Panc1 (cell line): ENCODE measurements around the gene DPT. TPM values are rescaled to one million over a fixed set of nuclear protein-coding genes. Genes with fewer than 3 reads are reported as not detected.

Experiments
- ATAC-seq: fragments of 200-7000 bp; cut with Tn5 transposase; 2 replicates; pipeline ENCODE4 v1.9.1; 2020; ENCODE audit warnings: mild to moderate bottlenecking, moderate library complexity
- BruUV-seq: library from RNA; stranded (reverse); fragments of 400-500 nt; replicated peaks from 2 replicates; lab custom pipeline; 2021; lab: Mats Ljungman, UMichigan
- CTCF ChIA-PET: fragments of 300-600 bp; sonication (Branson Sonifier 250); formaldehyde crosslinking; loops from one replicate; lab custom pipeline; 2022; ENCODE audit warnings: antibody characterized with exemption; lab: Charles Lee
- POLR2A ChIA-PET: fragments of 300-600 bp; sonication (Branson Sonifier 250); formaldehyde crosslinking; loops from one replicate; lab custom pipeline; 2022; ENCODE audit warnings: antibody characterized with exemption; lab: Charles Lee
- DNase-seq: peaks from one replicate; pipeline ENCODE4 v3.0.0-alpha.2; 2010; ENCODE audit warnings: low read depth, low spot score
- H3K27ac ChIP-seq: 2 replicates; pipeline ENCODE4 v1.5.1; 2011; ENCODE audit warnings: mild to moderate bottlenecking, low read length, inconsistent platforms
- H3K27me3 ChIP-seq: fragments of 200-500 bp; sonication (Bioruptor generic); 2 replicates; pipeline ENCODE4 v1.6.0; 2014; ENCODE audit warnings: low read length, inconsistent platforms; ENCODE audit not compliant: control insufficient read depth, insufficient read depth
- H3K36me3 ChIP-seq: fragments of 200-500 bp; sonication (Bioruptor generic); 2 replicates; pipeline ENCODE4 v1.5.1; 2014; ENCODE audit warnings: inconsistent platforms, mild to moderate bottlenecking, low read length, moderate library complexity; ENCODE audit not compliant: control insufficient read depth, insufficient read depth
- H3K4me1 ChIP-seq: 2 replicates; pipeline ENCODE4 v1.5.1; 2011; ENCODE audit warnings: inconsistent platforms, mild to moderate bottlenecking, low read length, moderate library complexity; ENCODE audit not compliant: control insufficient read depth, insufficient read depth
- H3K4me3 ChIP-seq, 2 experiments: 2 replicates each; pipeline ENCODE4 v1.5.1; 2011 to 2012; ENCODE audit warnings: low read depth in 2 of 2, low read length in 2 of 2, mild to moderate bottlenecking in 2 of 2, inconsistent platforms in 1 of 2, moderate library complexity in 1 of 2
- H3K9me3 ChIP-seq: fragments of 200-500 bp; sonication (Bioruptor generic); 2 replicates; pipeline ENCODE4 v1.5.1; 2014; ENCODE audit warnings: low read depth, mild to moderate bottlenecking, inconsistent platforms, low read length, moderate library complexity; ENCODE audit not compliant: control insufficient read depth, insufficient read depth
- POLR2AphosphoS5 ChIP-seq: IDR thresholded peaks from 2 replicates; pipeline ENCODE4 v1.6.1; 2012; ENCODE audit warnings: mild to moderate bottlenecking, low read depth, low read length, moderate library complexity
- SIN3A ChIP-seq: IDR thresholded peaks from 2 replicates; pipeline ENCODE4 v1.6.1; 2012; ENCODE audit warnings: low read depth, mild to moderate bottlenecking, low read length, moderate library complexity, borderline replicate concordance; ENCODE audit not compliant: insufficient read depth
- TCF7L2 ChIP-seq: IDR thresholded peaks from 2 replicates; pipeline ENCODE4 v1.6.1; 2011; ENCODE audit warnings: mild to moderate bottlenecking, low read depth, low read length, inconsistent platforms
- in situ Hi-C: cut with HindIII; loops from 2 replicates; pipeline ENCODE4 v1.10.0; 2016; ENCODE audit warnings: low sequenced_read_pairs, low pct_unique_long_range_greater_than_20kb
- intact Hi-C: fragments of 100-400 bp; cut with micrococcal nuclease; formaldehyde crosslinking; loops from one replicate; pipeline ENCODE4 v1.10.0; 2022; ENCODE audit not compliant: unreplicated experiment
- total RNA-seq: library from RNA; stranded (reverse); gene quantifications from one replicate; pipeline ENCODE4 v1.2.1, GENCODE V29; 2021; ENCODE audit not compliant: unreplicated experiment
- TF ChIP-seq, protein P1 (sequence below): fragments of 450-650 bp; IDR thresholded peaks from 2 replicates; pipeline ENCODE4 v1.5.1; 2017; ENCODE audit warnings: mild to moderate bottlenecking
- TF ChIP-seq, protein P2 (sequence below), 2 experiments: IDR thresholded peaks; 2 replicates each; pipeline ENCODE4 v1.6.1; 2011 to 2012; ENCODE audit warnings: low read depth in 2 of 2, control low read depth in 1 of 2, low read length in 1 of 2, mild to moderate bottlenecking in 1 of 2, moderate library complexity in 1 of 2; ENCODE audit not compliant: insufficient read depth in 1 of 2

DPT gene
- total RNA-seq, 1 experiment from 2014 or later, result not detected

DNA sequence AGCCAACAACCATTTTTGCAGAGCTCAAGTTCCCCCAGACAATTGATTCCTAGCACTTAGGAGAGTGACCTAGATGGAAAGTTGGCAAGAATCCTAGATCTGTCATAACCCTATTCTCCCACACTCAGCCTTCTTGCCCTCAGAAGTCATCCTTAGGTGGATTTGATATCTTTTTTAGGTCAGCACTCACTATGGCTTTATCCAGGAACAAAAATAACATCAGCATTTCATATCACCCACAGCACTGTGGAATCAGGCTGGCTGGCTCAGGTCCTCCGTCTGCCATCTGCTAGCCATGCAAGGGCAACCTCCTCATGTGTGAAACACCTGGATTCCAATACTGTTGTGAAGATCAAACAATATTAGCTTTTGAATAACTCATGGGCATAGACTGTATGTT, 6.0 kb downstream of the DPT start:
- CTCF ChIA-PET, result no interaction called here
- BruUV-seq, result no TSS peak
- H3K9me3 ChIP-seq, result no peaks in the 10 kb centered on the region

DNA sequence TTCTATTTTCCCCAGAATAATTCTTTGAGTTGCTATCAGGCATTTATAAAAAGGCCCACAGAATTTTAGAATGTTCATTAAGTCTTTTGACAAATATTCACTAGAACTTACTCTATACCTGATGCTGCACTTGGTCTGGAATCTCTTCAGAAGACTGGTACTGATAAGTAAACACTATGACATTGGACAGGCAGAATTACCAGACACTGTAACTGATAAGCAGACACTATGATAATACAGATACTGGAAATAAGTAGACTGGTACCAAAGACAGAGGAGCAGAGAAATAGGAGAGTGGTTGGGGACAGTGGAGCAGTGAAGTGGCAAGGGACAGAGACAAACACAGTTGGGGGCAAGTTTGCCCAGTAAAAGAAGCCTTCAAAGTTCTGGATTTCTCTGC, 8.2 kb downstream of the DPT start:
- Histone ChIP-seq H3K9me3 (no peaks in the 10 kb centered on the region), H3K27me3 (no peaks in the 10 kb centered on the region), H3K27ac (no peak overlapping the region), H3K36me3 (no peaks in the 10 kb centered on the region), H3K4me3 (no peak overlapping the region), H3K4me1 (no peaks in the 10 kb centered on the region)
- TF ChIP-seq, protein P1, sequence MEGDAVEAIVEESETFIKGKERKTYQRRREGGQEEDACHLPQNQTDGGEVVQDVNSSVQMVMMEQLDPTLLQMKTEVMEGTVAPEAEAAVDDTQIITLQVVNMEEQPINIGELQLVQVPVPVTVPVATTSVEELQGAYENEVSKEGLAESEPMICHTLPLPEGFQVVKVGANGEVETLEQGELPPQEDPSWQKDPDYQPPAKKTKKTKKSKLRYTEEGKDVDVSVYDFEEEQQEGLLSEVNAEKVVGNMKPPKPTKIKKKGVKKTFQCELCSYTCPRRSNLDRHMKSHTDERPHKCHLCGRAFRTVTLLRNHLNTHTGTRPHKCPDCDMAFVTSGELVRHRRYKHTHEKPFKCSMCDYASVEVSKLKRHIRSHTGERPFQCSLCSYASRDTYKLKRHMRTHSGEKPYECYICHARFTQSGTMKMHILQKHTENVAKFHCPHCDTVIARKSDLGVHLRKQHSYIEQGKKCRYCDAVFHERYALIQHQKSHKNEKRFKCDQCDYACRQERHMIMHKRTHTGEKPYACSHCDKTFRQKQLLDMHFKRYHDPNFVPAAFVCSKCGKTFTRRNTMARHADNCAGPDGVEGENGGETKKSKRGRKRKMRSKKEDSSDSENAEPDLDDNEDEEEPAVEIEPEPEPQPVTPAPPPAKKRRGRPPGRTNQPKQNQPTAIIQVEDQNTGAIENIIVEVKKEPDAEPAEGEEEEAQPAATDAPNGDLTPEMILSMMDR, result no peak
- TF ChIP-seq TCF7L2, result no peak
- no peak for TF ChIP-seq POLR2AphosphoS5
- TF ChIP-seq, protein P2, sequence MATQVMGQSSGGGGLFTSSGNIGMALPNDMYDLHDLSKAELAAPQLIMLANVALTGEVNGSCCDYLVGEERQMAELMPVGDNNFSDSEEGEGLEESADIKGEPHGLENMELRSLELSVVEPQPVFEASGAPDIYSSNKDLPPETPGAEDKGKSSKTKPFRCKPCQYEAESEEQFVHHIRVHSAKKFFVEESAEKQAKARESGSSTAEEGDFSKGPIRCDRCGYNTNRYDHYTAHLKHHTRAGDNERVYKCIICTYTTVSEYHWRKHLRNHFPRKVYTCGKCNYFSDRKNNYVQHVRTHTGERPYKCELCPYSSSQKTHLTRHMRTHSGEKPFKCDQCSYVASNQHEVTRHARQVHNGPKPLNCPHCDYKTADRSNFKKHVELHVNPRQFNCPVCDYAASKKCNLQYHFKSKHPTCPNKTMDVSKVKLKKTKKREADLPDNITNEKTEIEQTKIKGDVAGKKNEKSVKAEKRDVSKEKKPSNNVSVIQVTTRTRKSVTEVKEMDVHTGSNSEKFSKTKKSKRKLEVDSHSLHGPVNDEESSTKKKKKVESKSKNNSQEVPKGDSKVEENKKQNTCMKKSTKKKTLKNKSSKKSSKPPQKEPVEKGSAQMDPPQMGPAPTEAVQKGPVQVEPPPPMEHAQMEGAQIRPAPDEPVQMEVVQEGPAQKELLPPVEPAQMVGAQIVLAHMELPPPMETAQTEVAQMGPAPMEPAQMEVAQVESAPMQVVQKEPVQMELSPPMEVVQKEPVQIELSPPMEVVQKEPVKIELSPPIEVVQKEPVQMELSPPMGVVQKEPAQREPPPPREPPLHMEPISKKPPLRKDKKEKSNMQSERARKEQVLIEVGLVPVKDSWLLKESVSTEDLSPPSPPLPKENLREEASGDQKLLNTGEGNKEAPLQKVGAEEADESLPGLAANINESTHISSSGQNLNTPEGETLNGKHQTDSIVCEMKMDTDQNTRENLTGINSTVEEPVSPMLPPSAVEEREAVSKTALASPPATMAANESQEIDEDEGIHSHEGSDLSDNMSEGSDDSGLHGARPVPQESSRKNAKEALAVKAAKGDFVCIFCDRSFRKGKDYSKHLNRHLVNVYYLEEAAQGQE (IDR thresholded peaks at IDR 0.05; ENCODE audit: insufficient read depth in 1 of 2, low read depth in 2 of 2, low read length in 1 of 2), result no peak
- TF ChIP-seq SIN3A, result no peak
- in situ Hi-C loops, result no loop called here
- intact Hi-C loops, result no loop called here
- ATAC-seq, result no peak
- DNase-seq, result no peak
- POLR2A ChIA-PET, result no interaction called here
- no TSS peak for BruUV-seq
- CTCF ChIA-PET, result no interaction called here

More for the DNA sequence above, 6.0 kb downstream of the DPT start:
- no peak for ATAC-seq
- H3K27ac ChIP-seq, result no peak overlapping the region
- intact Hi-C loops (no loop called here), in situ Hi-C loops (no loop called here)
- H3K36me3 ChIP-seq, result no peaks in the 10 kb centered on the region
- no peak for DNase-seq
- no peak overlapping the region for H3K4me3 ChIP-seq
- POLR2A ChIA-PET, result no interaction called here
- H3K27me3 ChIP-seq, result no peaks in the 10 kb centered on the region
- no peaks in the 10 kb centered on the region for H3K4me1 ChIP-seq
- TF ChIP-seq POLR2AphosphoS5 (no peak), SIN3A (no peak), TCF7L2 (no peak)
- TF ChIP-seq, protein P1, result no peak
- TF ChIP-seq, protein P2 (IDR thresholded peaks at IDR 0.05; ENCODE audit: insufficient read depth in 1 of 2, low read depth in 2 of 2, low read length in 1 of 2), result no peak
